Aorta (tissue), 5 donors: ENCODE data around the gene NCAN. TPM values are rescaled to one million over a fixed set of nuclear protein-coding genes. Genes with fewer than 3 reads are reported as not detected.
A peak's percentile ranks its signal among the peaks of the same experiment; 100 is the strongest.

Experiments
- ATAC-seq: fragments of 200-7000 bp; cut with Tn5 transposase; one replicate; pipeline ENCODE4 v1.9.1; 2022; ENCODE audit warnings: moderate library complexity; ENCODE audit not compliant: low FRiP score
- DNase-seq, 2 donors: peaks; one replicate each; pipeline ENCODE4 v3.0.0-alpha.2; 2020
- H3K27ac ChIP-seq, 2 donors: one replicate each; pipeline ENCODE4 v1.5.1; 2013; ENCODE audit warnings: low read length in 2 of 2, mild to moderate bottlenecking in 2 of 2, moderate library complexity in 2 of 2, control low read depth in 1 of 2, inconsistent platforms in 1 of 2, low read depth in 1 of 2
- H3K27me3 ChIP-seq, 2 donors: one replicate each; pipeline ENCODE4 v1.6.1; 2013; ENCODE audit warnings: control low read depth in 1 of 2, low read length in 1 of 2, mild to moderate bottlenecking in 1 of 2, moderate library complexity in 1 of 2; ENCODE audit not compliant: insufficient read depth in 2 of 2, control insufficient read depth in 1 of 2
- H3K36me3 ChIP-seq, 2 donors: one replicate each; pipeline ENCODE4 v1.6.1; 2013; ENCODE audit warnings: control low read depth in 1 of 2, low read length in 1 of 2, mild to moderate bottlenecking in 1 of 2; ENCODE audit not compliant: insufficient read depth in 2 of 2, control insufficient read depth in 1 of 2
- H3K4me1 ChIP-seq, 2 donors: one replicate each; pipeline ENCODE4 v1.6.1; 2013; ENCODE audit warnings: low read length in 2 of 2, control low read depth in 1 of 2, mild to moderate bottlenecking in 1 of 2, moderate library complexity in 1 of 2; ENCODE audit not compliant: insufficient read depth in 2 of 2, control insufficient read depth in 1 of 2
- H3K4me3 ChIP-seq, 2 donors: one replicate each; pipeline ENCODE4 v1.5.1; 2013; ENCODE audit warnings: low read length in 2 of 2, control low read depth in 1 of 2, mild to moderate bottlenecking in 1 of 2
- H3K9me3 ChIP-seq: one replicate; pipeline ENCODE4 v1.6.1; 2013; ENCODE audit warnings: mild to moderate bottlenecking, low read length; ENCODE audit not compliant: control insufficient read depth
- WGBS, 2 donors: extraction: QIAGEN DNeasy Blood & Tissue Kit; methylation state at CpG; one replicate each; pipeline ENCODE4 v1.1.7; 2013; 5-methylcytosine and 5-hydroxymethylcytosine counted together
- intact Hi-C, 2 donors: fragments of 100-400 bp; cut with DNase I; formaldehyde crosslinking; loops; one replicate each; pipeline versions ENCODE4 v1.14.2 to v1.15.0; 2022
- polyA plus RNA-seq, 2 donors: library from polyadenylated mRNA; stranded (reverse); fragments of 200-250 nt; gene quantifications; one replicate each; pipeline ENCODE4 v1.2.3, GENCODE V29; 2013
- total RNA-seq, 2 donors: library from RNA; stranded (reverse); fragmentation: NEBNext Ultra II Directional; extraction: Animal tissue kit (Norgen Biotek cat#: 25700); gene quantifications; one replicate each; pipeline ENCODE4 v1.2.1, GENCODE V29; 2021
- donor health status: healthy with polysubstance abuse.
- donor health status: Bipolar disorder and iron deficiency.
- donor health status: DM: no; HTN: no; CAD: no.
- donor health status: DM: no; HTN: no; CAD: no.
- donor health status: DM: yes; HTN: yes; CAD: no.

NCAN gene
- total and polyA plus RNA-seq, 4 donors, result not detected

DNA sequence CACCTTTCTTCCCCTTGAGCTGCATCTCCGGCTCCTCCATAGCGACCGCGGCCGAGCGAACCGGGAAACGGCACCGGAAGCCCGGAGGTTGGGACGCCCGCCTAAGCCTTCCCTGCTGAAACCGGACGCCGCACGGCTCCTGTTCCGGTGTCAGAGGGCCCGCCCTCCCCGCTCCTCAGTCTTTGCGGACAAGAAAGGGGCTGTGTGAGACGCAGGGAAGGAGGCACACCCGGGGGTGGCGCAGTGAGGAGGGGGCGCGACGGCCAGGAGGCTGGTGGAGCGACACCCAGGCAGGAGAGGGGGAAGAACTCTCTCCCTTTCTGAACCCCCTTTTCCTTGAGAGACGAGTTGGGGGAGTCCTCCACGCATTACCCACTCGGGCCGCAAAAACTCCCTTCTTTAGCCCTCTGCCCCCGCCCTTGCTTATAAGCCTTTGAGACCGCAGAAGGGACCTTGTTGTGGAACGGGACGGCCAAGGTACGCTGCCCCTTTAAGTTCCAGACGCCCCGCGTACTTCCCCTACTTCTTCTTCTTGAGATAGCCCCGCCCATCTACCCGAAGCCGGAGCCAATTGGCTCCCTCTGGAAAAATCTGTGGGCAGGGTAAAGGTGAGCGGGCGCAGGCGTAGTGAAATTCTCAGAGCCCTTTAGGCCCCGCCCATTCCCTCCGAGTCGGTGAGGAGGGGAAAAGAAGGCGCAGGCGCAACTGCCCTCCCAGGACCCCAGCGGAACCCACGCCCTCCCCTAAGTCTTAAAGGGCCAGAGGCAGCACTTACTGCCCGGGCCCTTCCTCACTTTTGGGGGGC lies 19.5 kb upstream of the NCAN start, which contains the start of the genes BORCS8 and RFXANK:
BORCS8 (minus strand) TSS at position 75 of the 805 bp plus-strand sequence; CDS start at position 40, 35 bp downstream.
RFXANK (plus strand) TSS at position 181 of the 805 bp plus-strand sequence. CDS start 1,689 bp downstream, outside the sequence.
- intact Hi-C loops, result loop anchor here in 1 of 2 donors (5.0 kb wide), 1 partner anchor 130 kb away; the partner anchor contains the start of gene SLC25A42
- no peaks in the 10 kb centered on the region for H3K27me3 ChIP-seq
- H3K4me1 ChIP-seq, result no peaks in the 10 kb centered on the region
- DNase-seq (peak; percentile 99 to 100), ATAC-seq (peak; percentile 97)
- H3K27ac ChIP-seq, result peak within 1 kb of the TSS; percentile 58 to 81
- peaks cover 0 to 2% of the 10 kb centered on the region in 2 donors for H3K36me3 ChIP-seq
- peak within 1 kb of the TSS; percentile 71 to 93 for H3K4me3 ChIP-seq
- no peaks in the 10 kb centered on the region for H3K9me3 ChIP-seq
- 0 to 1% methylated on average over 52 to 53 of the region's 53 CpGs for WGBS, 2 donors

DNA sequence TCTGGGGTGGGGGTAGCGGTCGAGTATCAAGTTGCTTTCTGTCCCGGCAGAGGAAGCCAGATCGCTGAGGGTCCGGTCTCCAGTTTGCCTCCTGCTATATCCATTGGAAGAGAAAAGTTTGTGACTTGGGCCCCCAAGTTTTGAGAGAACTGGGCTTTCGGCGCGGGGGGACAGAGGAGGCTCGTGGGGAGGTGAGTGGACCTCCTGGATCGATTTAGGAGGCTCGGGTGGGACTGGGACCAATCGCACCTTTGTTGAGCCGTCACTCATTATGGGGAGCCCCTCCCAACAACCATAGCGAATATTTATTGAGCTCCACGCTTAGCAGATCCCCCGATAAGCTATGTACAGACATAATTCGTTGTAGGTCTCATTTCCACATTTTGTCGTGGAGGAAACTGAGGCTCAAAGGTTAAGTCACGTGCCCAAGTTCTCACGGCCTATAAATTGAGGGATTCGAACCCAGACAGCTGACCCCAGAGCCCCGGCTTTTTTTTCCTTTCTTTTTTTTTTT lies 18.8 kb upstream of the NCAN start:
- WGBS, 2 donors, result 1% methylated on average over 22 of the region's 22 CpGs
- Histone ChIP-seq H3K9me3 (no peaks in the 10 kb centered on the region), H3K27me3 (no peaks in the 10 kb centered on the region), H3K4me3 (peak overlapping the region; percentile 71 to 93), H3K36me3 (peaks cover 0 to 2% of the 10 kb centered on the region in 2 donors), H3K27ac (peak overlapping the region in 1 of 2 donors; percentile 56), H3K4me1 (no peaks in the 10 kb centered on the region)
- intact Hi-C loops, result loop anchor here in 1 of 2 donors (5.0 kb wide), 1 partner anchor 131 kb away; the partner anchor contains the start of gene SLC25A42
- no peak for ATAC-seq
- DNase-seq, result no peak

DNA sequence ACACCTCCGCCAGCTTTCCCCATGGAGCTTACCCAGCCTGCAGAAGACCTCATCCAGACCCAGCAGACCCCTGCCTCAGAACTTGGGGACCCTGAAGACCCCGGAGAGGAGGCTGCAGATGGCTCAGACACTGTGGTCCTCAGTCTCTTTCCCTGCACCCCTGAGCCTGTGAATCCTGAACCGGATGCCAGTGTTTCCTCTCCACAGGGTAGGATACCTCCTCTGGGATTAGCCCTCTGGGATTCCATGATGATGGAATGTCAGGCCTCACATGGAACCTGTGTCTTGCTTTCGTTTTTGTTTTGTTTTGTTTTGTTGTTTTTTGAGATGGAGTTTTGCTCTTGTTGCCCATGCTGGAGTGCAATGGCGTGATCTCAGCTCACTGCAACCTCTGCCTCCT lies 17.8 kb upstream of the NCAN start:
- Histone ChIP-seq H3K27me3 (no peaks in the 10 kb centered on the region), H3K27ac (no peak overlapping the region), H3K4me3 (no peak overlapping the region), H3K36me3 (peaks cover 0 to 4% of the 10 kb centered on the region in 2 donors), H3K9me3 (no peaks in the 10 kb centered on the region), H3K4me1 (no peaks in the 10 kb centered on the region)
- intact Hi-C loops, result loop anchor here in 1 of 2 donors (5.0 kb wide), 1 partner anchor 132 kb away; the partner anchor contains the start of gene SLC25A42
- ATAC-seq (no peak), DNase-seq (no peak)
- WGBS, 2 donors, result 70 to 76% methylated on average over 5 of the region's 5 CpGs

GRCh38 chr19:19201697-19202630 lies 9.8 kb upstream of the NCAN start:
- WGBS, 2 donors, result 77 to 78% methylated on average over 19 of the region's 19 CpGs
- ATAC-seq (no peak), DNase-seq (no peak)
- Histone ChIP-seq H3K4me1 (no peaks in the 10 kb centered on the region), H3K4me3 (no peak overlapping the region), H3K27ac (no peak overlapping the region), H3K9me3 (no peaks in the 10 kb centered on the region), H3K36me3 (peaks cover 0 to 4% of the 10 kb centered on the region in 2 donors), H3K27me3 (no peaks in the 10 kb centered on the region)
- intact Hi-C loops, result loop anchor here in 1 of 2 donors (10.0 kb wide), 1 partner anchor 123 kb away; the partner anchor contains the start of genes MAU2 and SUGP1

GRCh38 chr19:19202707-19203011 lies 9.1 kb upstream of the NCAN start:
- H3K36me3 ChIP-seq, result peaks cover 0 to 2% of the 10 kb centered on the region in 2 donors
- DNase-seq (no peak), ATAC-seq (no peak)
- intact Hi-C loops, result loop anchor here in 1 of 2 donors (10.0 kb wide), 1 partner anchor 122 kb away; the partner anchor contains the start of genes MAU2 and SUGP1
- H3K4me3 ChIP-seq, result peak overlapping the region; percentile 59 to 62
- peak overlapping the region in 1 of 2 donors; percentile 19 for H3K27ac ChIP-seq
- H3K4me1 ChIP-seq, result no peaks in the 10 kb centered on the region
- 18 to 21% methylated on average over 11 of the region's 11 CpGs for WGBS, 2 donors
- H3K27me3 ChIP-seq, result no peaks in the 10 kb centered on the region
- H3K9me3 ChIP-seq, result no peaks in the 10 kb centered on the region

DNA sequence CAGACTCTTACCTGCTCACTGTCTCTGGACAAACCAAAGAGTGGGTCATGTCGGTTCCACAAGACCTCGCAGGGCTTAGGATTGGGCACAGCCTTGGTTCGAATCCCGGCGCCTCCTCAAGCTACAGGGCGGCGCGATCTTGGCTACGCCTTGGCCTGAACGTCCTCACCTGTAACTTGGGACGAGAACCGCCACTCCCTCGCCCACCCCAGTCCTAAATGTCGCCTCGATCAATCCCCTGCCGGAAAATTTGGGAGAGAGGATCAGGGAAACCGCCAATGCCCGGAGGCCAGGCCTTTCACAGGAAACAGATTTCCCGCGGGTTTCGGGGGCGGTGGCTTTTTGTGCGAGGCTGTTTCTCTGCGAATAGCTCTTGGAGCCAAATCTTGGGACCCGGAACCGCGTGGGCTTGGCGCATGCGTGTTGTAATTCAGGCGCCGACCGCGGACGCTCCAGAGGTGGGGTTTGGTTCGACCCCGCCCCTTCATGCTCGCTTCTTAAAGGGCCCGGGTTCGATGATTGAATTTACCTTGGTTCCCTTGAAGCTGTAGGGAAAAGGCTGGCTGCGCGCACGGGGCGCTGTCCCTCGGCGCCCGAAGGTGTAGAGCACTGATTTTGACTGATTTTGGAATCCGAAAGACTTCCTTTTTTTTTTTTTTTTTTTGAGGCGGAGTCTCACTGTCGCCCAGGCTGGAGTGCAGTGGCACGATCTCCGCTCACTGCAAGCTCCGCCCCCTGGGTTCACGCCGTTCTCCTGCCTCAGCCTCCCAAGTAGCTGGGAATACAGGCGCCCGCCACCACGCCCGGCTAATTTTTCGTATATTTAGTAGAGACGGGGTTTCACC lies 8.5 kb upstream of the NCAN start, which contains the start of gene NR2C2AP:
NR2C2AP (minus strand) TSS at position 403 of the 845 bp plus-strand sequence; CDS start at position 49, 354 bp downstream.
- Histone ChIP-seq H3K36me3 (peaks cover 0 to 1% of the 10 kb centered on the region in 2 donors), H3K4me1 (no peaks in the 10 kb centered on the region), H3K27me3 (no peaks in the 10 kb centered on the region), H3K4me3 (peak within 1 kb of the TSS; percentile 59 to 62), H3K9me3 (no peaks in the 10 kb centered on the region), H3K27ac (peak within 1 kb of the TSS in 1 of 2 donors; percentile 19)
- DNase-seq, result peak; percentile 96 to 99
- 7 to 8% methylated on average over 58 to 60 of the region's 60 CpGs for WGBS, 2 donors
- peak; percentile 95 for ATAC-seq
- intact Hi-C loops, result loop anchor here in 1 of 2 donors (10.0 kb wide), 1 partner anchor 122 kb away; the partner anchor contains the start of genes MAU2 and SUGP1

- Histone ChIP-seq H3K36me3 (no peaks in the 10 kb centered on the region), H3K27me3 (no peaks in the 10 kb centered on the region), H3K9me3 (no peaks in the 10 kb centered on the region), H3K4me1 (no peaks in the 10 kb centered on the region), H3K27ac (no peak overlapping the region), H3K4me3 (no peak overlapping the region)
- no peak for ATAC-seq
- no peak for DNase-seq
- WGBS, 2 donors, result 71 to 74% methylated on average over 13 of the region's 13 CpGs
- intact Hi-C loops, result loop anchor here in 1 of 2 donors (10.0 kb wide), 1 partner anchor 121 kb away; the partner anchor contains the start of genes MAU2 and SUGP1
Observed at GRCh38 chr19:19204181-19204580, 7.6 kb upstream of the NCAN start.
